Activated CD4-positive, alpha-beta T cell treated with anti-CD3 and anti-CD28 coated beads, Interleukin-2, Interleukin-4, amounts not matched to agents 100 ng/mL and 50 ng/mL, durations not matched to agents 16 hours and 8 hours (primary cell): ENCODE results near the gene HNRNPUL1.
A peak's percentile ranks its signal among the peaks of the same experiment; 100 is the strongest.

ENCODE experiments used
- DNase-seq: peaks from one replicate; pipeline ENCODE4 v3.0.0-alpha.2; 2020; ENCODE audit warnings: low spot score

Gene HNRNPUL1

GRCh38 chr19:41353466-41354342 is 89.5 kb downstream of the HNRNPUL1 start, which contains the start of gene TGFB1:
TSS of gene TGFB1 (minus strand) at chr19:41353922. CDS start at chr19:41353044, 878 bp downstream.
- DNase-seq: peak; percentile 93

- no peak for DNase-seq
These were observed 90.3 kb downstream of the HNRNPUL1 start for GRCh38 chr19:41354343-41354953.

GRCh38 chr19:41355035-41355434 is 90.9 kb downstream of the HNRNPUL1 start:
- no peak for DNase-seq

GRCh38 chr19:41355802-41356201 is 91.6 kb downstream of the HNRNPUL1 start:
- no peak for DNase-seq

GRCh38 chr19:41356984-41357739 is 93.0 kb downstream of the HNRNPUL1 start:
- peak; percentile 25 for DNase-seq
